Neural cell (in vitro differentiated cells): Measurements from ENCODE around the gene DPP3. TPM values are rescaled to one million over a fixed set of nuclear protein-coding genes. Genes with fewer than 3 reads are reported as not detected.

ENCODE experiments used
- H2AFZ ChIP-seq: fragments of 200-600, 300-800 bp; sonication (generic), shearing (Covaris generic); 2 replicates; pipeline ENCODE4 v1.6.0; 2014; ENCODE audit warnings: low read depth, mild to moderate bottlenecking, antibody characterized with exemption, low read length, moderate library complexity
- H3F3A ChIP-seq: fragments of 200-600 bp; shearing (Covaris generic); 2 replicates; pipeline ENCODE4 v1.6.1; 2016; ENCODE audit warnings: mild to moderate bottlenecking, moderate library complexity, mixed read lengths, antibody characterized with exemption, low read length; ENCODE audit not compliant: insufficient read depth, poor library complexity, severe bottlenecking
- H3K27ac ChIP-seq: fragments of 200-600, 300-800 bp; sonication (generic), shearing (Covaris generic); 2 replicates; pipeline ENCODE4 v1.5.1; 2014; ENCODE audit warnings: mild to moderate bottlenecking, low read length, moderate library complexity
- H3K27me3 ChIP-seq: fragments of 300-800, 200-600 bp; sonication (generic), shearing (Covaris generic); 2 replicates; pipeline ENCODE4 v1.6.0; 2014; ENCODE audit warnings: mild to moderate bottlenecking, low read depth, low read length, moderate library complexity; ENCODE audit not compliant: insufficient read depth
- H3K36me3 ChIP-seq: fragments of 300-800, 200-600 bp; sonication (generic), shearing (Covaris generic); 2 replicates; pipeline ENCODE4 v1.5.1; 2014; ENCODE audit warnings: mild to moderate bottlenecking, antibody characterized with exemption, low read length, moderate library complexity; ENCODE audit not compliant: insufficient read depth
- H3K4me2 ChIP-seq: fragments of 300-800, 200-600 bp; sonication (generic), shearing (Covaris generic); 2 replicates; pipeline ENCODE4 v1.6.0; 2014; ENCODE audit warnings: mild to moderate bottlenecking, low read length
- H3K4me3 ChIP-seq: fragments of 300-800, 200-600 bp; sonication (generic), shearing (Covaris generic); 2 replicates; pipeline ENCODE4 v1.5.1; 2014; ENCODE audit warnings: mild to moderate bottlenecking, low read length, moderate library complexity
- H3K79me2 ChIP-seq: fragments of 200-600 bp; shearing (Covaris generic); replicated peaks from 2 replicates; pipeline ENCODE4 v1.6.0; 2014; ENCODE audit warnings: mild to moderate bottlenecking, low read length, moderate library complexity; ENCODE audit not compliant: insufficient read depth
- H3K9ac ChIP-seq: fragments of 300-800, 200-600 bp; sonication (generic), shearing (Covaris generic); 2 replicates; pipeline ENCODE4 v1.6.1; 2016; ENCODE audit warnings: mild to moderate bottlenecking, low read length, mixed read lengths
- H3K9me2 ChIP-seq: fragments of 200-600 bp; shearing (Covaris generic); 2 replicates; pipeline ENCODE4 v1.6.1; 2016; ENCODE audit warnings: mild to moderate bottlenecking, low read length, mixed read lengths; ENCODE audit not compliant: insufficient read depth
- H3K9me3 ChIP-seq: fragments of 200-600, 300-800 bp; sonication (generic), shearing (Covaris generic); 2 replicates; pipeline ENCODE4 v1.6.1; 2016; ENCODE audit warnings: mild to moderate bottlenecking, mixed run types, low read length, moderate library complexity, mixed read lengths
- H4K20me1 ChIP-seq: fragments of 200-600 bp; shearing (Covaris generic); 2 replicates; pipeline ENCODE4 v1.6.1; 2016; ENCODE audit warnings: mild to moderate bottlenecking, mixed run types; ENCODE audit not compliant: insufficient read depth
- EP300 ChIP-seq: fragments of 450-650 bp; conservative IDR thresholded peaks from 2 replicates; pipeline ENCODE4 v1.6.1; 2014; ENCODE audit warnings: antibody characterized with exemption, mild to moderate bottlenecking, moderate library complexity; ENCODE audit not compliant: poor library complexity, severe bottlenecking
- EZH2 ChIP-seq: fragments of 200-600, 300-800 bp; shearing (Covaris generic), sonication (generic); IDR thresholded peaks from 2 replicates; pipeline ENCODE4 v1.6.1; 2014; ENCODE audit warnings: antibody characterized with exemption, low read length, borderline replicate concordance, mild to moderate bottlenecking; ENCODE audit not compliant: insufficient read depth, poor library complexity, severe bottlenecking
- MXI1 ChIP-seq: fragments of 450-650 bp; conservative IDR thresholded peaks from 2 replicates; pipeline ENCODE4 v1.6.1; 2014; ENCODE audit warnings: antibody characterized with exemption, mild to moderate bottlenecking; ENCODE audit not compliant: poor library complexity, severe bottlenecking
- POLR2AphosphoS5 ChIP-seq: IDR thresholded peaks from 2 replicates; pipeline ENCODE4 v1.6.1; 2012
- RAD21 ChIP-seq: fragments of 450-650 bp; conservative IDR thresholded peaks from 2 replicates; pipeline ENCODE4 v1.6.1; 2014; ENCODE audit warnings: antibody characterized with exemption, mild to moderate bottlenecking, moderate library complexity
- SMC3 ChIP-seq: fragments of 450-650 bp; conservative IDR thresholded peaks from 2 replicates; pipeline ENCODE4 v1.6.1; 2014; ENCODE audit warnings: antibody characterized with exemption, mild to moderate bottlenecking, moderate library complexity; ENCODE audit not compliant: poor library complexity
- TAF1 ChIP-seq: IDR thresholded peaks from 2 replicates; pipeline ENCODE4 v1.6.1; 2012; ENCODE audit warnings: low read depth
- polyA plus RNA-seq: library from polyadenylated mRNA; depleted of rRNA; stranded (reverse); fragments of >200 nt; gene quantifications from 2 replicates; pipeline ENCODE4 v1.2.3, GENCODE V29; 2014
- TF ChIP-seq, protein P1 (sequence below): fragments of 450-650 bp; IDR thresholded peaks from 2 replicates; pipeline ENCODE4 v1.5.1; 2014; ENCODE audit warnings: antibody characterized with exemption, mild to moderate bottlenecking, moderate library complexity; ENCODE audit not compliant: poor library complexity, severe bottlenecking
- TF ChIP-seq, protein P2 (sequence below): IDR thresholded peaks from 2 replicates; pipeline ENCODE4 v1.6.1; 2012; ENCODE audit warnings: borderline replicate concordance

DPP3 gene
- polyA plus RNA-seq, 1 donor from 2014 or later: 71.7 TPM

DNA sequence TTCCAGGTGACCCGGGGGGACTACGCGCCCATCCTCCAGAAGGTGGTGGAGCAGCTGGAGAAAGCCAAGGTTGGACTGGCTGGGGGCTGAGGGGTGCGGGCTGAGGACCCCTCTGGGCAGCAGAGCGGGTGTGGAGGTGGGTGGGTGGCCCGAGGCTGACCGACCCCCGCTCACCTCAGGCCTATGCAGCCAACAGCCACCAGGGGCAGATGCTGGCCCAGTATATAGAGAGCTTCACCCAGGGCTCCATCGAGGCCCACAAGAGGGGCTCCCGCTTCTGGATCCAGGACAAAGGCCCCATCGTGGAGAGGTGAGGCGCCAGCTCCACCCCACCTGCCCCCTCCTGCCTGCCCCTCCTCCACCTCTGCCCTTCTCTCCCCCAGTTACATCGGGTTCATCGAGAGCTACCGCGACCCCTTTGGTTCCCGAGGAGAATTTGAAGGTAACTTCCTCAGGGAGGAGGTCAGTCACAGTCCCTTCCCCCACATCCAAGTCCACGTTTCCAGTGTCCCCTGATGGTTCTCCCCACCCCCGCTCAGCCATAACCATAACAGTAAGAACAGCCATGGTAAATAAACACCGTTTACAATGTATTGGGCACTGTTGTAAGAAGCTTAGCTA is 11.2 kb downstream of the DPP3 start:
- no peak overlapping the region for H3K27ac ChIP-seq
- no peak overlapping the region for H3K4me2 ChIP-seq
- no peaks in the 10 kb centered on the region for H3F3A ChIP-seq
- no peak for TF ChIP-seq SMC3
- TF ChIP-seq, protein P1, sequence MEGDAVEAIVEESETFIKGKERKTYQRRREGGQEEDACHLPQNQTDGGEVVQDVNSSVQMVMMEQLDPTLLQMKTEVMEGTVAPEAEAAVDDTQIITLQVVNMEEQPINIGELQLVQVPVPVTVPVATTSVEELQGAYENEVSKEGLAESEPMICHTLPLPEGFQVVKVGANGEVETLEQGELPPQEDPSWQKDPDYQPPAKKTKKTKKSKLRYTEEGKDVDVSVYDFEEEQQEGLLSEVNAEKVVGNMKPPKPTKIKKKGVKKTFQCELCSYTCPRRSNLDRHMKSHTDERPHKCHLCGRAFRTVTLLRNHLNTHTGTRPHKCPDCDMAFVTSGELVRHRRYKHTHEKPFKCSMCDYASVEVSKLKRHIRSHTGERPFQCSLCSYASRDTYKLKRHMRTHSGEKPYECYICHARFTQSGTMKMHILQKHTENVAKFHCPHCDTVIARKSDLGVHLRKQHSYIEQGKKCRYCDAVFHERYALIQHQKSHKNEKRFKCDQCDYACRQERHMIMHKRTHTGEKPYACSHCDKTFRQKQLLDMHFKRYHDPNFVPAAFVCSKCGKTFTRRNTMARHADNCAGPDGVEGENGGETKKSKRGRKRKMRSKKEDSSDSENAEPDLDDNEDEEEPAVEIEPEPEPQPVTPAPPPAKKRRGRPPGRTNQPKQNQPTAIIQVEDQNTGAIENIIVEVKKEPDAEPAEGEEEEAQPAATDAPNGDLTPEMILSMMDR: peak; percentile 16
- no peaks in the 10 kb centered on the region for H3K9me2 ChIP-seq
- no peak overlapping the region for H3K4me3 ChIP-seq
- no peaks in the 10 kb centered on the region for H3K36me3 ChIP-seq
- H3K9me3 ChIP-seq: no peaks in the 10 kb centered on the region
- H3K27me3 ChIP-seq: no peaks in the 10 kb centered on the region
- H2AFZ ChIP-seq: no peak overlapping the region
- no peaks in the 10 kb centered on the region for H3K79me2 ChIP-seq
- H3K9ac ChIP-seq: no peak overlapping the region
- no peaks in the 10 kb centered on the region for H4K20me1 ChIP-seq

DNA sequence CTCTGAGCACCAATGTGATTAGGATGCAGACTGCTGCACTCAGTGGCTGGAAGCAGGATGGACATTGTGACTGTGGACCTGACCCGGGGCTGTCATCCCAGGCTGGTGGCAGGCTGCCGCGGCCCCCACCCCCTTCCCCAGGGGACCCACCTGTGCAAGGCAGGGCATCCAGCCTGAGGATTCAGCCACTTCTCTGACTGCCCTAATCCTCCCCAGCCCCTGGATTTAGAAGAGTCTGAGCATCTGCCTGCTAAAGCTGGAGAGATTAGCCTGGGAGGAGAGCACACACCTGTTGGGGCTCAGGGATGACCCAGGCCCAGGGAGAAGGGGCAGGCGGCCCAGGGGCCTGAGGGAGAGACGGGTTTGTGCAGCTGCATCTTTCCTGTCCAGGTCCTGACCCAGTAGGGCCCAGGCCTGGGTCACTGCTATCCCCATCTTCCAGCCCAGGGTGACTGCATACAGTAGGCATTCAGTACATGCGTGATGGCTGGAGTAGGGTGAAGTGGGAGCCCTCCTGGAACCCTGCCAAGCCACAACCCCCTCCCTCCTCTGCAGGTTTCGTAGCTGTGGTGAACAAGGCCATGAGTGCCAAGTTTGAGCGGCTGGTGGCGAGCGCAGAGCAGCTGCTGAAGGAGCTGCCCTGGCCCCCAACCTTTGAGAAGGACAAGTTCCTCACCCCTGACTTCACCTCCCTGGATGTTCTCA is 12.1 kb downstream of the DPP3 start:
- no peaks in the 10 kb centered on the region for H3K27me3 ChIP-seq
- no peaks in the 10 kb centered on the region for H3K9me3 ChIP-seq
- no peak overlapping the region for H3K9ac ChIP-seq
- TF ChIP-seq, protein P2, sequence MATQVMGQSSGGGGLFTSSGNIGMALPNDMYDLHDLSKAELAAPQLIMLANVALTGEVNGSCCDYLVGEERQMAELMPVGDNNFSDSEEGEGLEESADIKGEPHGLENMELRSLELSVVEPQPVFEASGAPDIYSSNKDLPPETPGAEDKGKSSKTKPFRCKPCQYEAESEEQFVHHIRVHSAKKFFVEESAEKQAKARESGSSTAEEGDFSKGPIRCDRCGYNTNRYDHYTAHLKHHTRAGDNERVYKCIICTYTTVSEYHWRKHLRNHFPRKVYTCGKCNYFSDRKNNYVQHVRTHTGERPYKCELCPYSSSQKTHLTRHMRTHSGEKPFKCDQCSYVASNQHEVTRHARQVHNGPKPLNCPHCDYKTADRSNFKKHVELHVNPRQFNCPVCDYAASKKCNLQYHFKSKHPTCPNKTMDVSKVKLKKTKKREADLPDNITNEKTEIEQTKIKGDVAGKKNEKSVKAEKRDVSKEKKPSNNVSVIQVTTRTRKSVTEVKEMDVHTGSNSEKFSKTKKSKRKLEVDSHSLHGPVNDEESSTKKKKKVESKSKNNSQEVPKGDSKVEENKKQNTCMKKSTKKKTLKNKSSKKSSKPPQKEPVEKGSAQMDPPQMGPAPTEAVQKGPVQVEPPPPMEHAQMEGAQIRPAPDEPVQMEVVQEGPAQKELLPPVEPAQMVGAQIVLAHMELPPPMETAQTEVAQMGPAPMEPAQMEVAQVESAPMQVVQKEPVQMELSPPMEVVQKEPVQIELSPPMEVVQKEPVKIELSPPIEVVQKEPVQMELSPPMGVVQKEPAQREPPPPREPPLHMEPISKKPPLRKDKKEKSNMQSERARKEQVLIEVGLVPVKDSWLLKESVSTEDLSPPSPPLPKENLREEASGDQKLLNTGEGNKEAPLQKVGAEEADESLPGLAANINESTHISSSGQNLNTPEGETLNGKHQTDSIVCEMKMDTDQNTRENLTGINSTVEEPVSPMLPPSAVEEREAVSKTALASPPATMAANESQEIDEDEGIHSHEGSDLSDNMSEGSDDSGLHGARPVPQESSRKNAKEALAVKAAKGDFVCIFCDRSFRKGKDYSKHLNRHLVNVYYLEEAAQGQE: no peak
- TF ChIP-seq EZH2 (no peak), TAF1 (no peak), MXI1 (no peak), EP300 (no peak), SMC3 (no peak), POLR2AphosphoS5 (no peak), RAD21 (no peak)
- TF ChIP-seq, protein P1: no peak
- no peaks in the 10 kb centered on the region for H3K79me2 ChIP-seq
- no peak overlapping the region for H3K4me3 ChIP-seq
- no peak overlapping the region for H3K27ac ChIP-seq
- no peaks in the 10 kb centered on the region for H3K9me2 ChIP-seq
- no peaks in the 10 kb centered on the region for H4K20me1 ChIP-seq
- no peaks in the 10 kb centered on the region for H3K36me3 ChIP-seq
- no peak overlapping the region for H2AFZ ChIP-seq
- H3F3A ChIP-seq: no peaks in the 10 kb centered on the region
- no peak overlapping the region for H3K4me2 ChIP-seq
